NT2/D1 (cell line): ENCODE results near the gene PTH2R.

Experiments
- SUZ12 ChIP-seq: IDR thresholded peaks from 2 replicates; pipeline ENCODE4 v1.6.1; 2011; ENCODE audit not compliant: insufficient read length, insufficient read depth; ENCODE audit errors: extremely low read depth
- YY1 ChIP-seq: IDR thresholded peaks from 2 replicates; pipeline ENCODE4 v1.6.1; 2011; ENCODE audit not compliant: insufficient read length, insufficient read depth

DNA sequence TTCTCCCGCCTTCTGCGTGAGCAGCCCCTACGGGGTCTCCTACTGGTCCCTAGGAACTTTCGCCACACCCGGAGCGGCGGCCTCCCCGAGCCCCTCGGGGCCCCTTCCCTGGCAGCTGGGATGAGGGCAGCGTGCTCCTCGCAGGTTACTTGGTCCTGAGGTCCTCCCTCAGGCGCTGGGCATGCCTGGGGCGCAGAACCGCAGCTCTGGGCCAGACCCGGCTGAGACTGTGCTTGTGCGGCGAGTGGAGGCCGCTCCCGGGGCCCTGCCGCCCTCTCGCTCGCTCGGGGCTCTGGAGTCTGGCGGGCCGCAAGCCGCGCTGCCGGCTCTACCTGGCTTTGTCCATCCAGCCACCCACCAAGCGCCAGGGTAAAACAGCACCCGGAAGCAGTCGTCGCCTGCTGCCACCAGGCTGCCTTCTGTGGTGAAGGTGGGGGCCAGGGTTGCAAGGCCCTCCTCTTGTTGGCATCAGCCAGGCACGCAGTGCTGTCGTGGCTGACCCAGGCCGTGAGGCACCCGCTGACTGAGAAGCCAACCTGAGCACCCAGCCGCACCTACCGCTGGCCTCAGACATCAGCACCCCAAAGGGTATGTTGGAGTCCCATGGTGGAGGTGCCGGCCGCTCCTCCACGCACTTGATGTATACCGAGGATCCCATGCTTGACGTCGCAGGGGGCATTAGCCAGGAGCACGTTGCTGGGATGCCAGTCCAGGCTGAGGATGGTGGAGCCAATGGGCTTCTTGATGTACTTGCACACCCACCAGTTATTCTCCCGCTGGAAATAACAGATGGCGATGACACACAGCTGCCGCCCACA lies 46.1 kb upstream of the PTH2R start:
- TF ChIP-seq YY1 (no peak), SUZ12 (no peak)
